ENCODE data around the gene EDEM2.

Gene EDEM2

DNA sequence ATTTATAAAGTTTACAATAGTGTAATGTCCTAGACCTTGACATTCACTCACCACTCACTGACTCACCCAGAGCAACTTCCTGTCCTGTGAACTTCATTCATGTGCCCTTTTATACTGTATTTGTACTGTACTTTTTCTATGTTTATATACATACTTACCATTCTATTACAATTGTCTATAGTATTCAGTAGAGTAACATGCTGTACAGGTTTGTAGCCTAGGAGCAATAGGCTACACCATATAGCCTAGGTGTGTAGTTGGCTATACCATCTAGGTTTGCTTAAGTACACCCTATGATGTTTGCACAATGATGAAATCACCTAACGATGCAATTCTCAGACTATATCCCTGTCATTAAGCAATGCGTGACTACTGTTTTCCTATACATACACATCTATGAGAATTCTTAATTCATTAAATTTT, 17.5 kb downstream of the EDEM2 start:
- 100% methylated on average over 1 of the region's 2 CpGs for WGBS (ENCODE audit: extremely low coverage, insufficient coverage, low lambda C conversion rate)

DNA sequence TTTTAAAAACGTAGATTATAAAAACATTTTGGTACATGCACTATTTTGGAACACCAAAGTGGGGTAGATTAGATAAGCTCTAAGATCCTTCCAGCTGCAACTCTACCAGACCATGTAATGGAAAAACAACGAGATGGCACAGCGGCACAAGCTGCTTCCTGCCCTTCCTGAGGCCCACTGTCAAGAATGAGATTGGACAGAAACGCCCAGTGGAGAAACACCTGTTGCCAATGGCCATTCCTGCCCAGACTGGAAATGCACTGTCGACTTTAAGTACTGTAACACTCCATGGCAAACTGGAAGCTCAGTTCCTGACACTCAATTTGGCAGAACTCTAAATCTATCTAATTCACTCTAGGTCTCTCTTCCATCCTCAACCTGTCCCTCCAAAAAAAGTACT, 21.4 kb downstream of the EDEM2 start:
- no peak overlapping the region for H3K56ac ChIP-seq (ENCODE audit: low read length)
- H3K23ac ChIP-seq (ENCODE audit: low read length) = no peak overlapping the region
- H3K79me1 ChIP-seq (ENCODE audit: low read length) = no peaks in the 10 kb centered on the region
- H4K8ac ChIP-seq (ENCODE audit: low read depth, low read length) = no peak overlapping the region
- no peak overlapping the region for H2BK120ac ChIP-seq (ENCODE audit: low read depth, low read length)
- no peak overlapping the region for H3K9ac ChIP-seq (ENCODE audit: low read length)
- no peak overlapping the region for H2AK5ac ChIP-seq (ENCODE audit: low read length)
- H3K18ac ChIP-seq (ENCODE audit: low read length) = no peak overlapping the region
- no peak overlapping the region for H3K4me2 ChIP-seq (ENCODE audit: low read length)
- H3K27ac ChIP-seq (ENCODE audit: low read depth, low read length) = no peak overlapping the region
- H3K4me1 ChIP-seq (ENCODE audit: control insufficient read depth, low read depth, low read length) = no peaks in the 10 kb centered on the region
- no peak overlapping the region for H3K4ac ChIP-seq (ENCODE audit: low read depth, low read length)
- H4K5ac ChIP-seq (ENCODE audit: low read length) = no peak overlapping the region
- H3K4me3 ChIP-seq (ENCODE audit: low read length) = no peak overlapping the region
- H3K79me2 ChIP-seq (ENCODE audit: control insufficient read depth, insufficient read depth, low read length) = no peaks in the 10 kb centered on the region
- H3K27me3 ChIP-seq (ENCODE audit: insufficient read depth, low read length, poor library complexity) = no peaks in the 10 kb centered on the region
- no CpG with 5 or more reads among the region's 5 CpGs for WGBS (ENCODE audit: extremely low coverage, insufficient coverage, low lambda C conversion rate)
- H3K36me3 ChIP-seq (ENCODE audit: control insufficient read depth, insufficient read depth, low read length) = no peaks in the 10 kb centered on the region
- DNase-seq = no peak
- H2BK15ac ChIP-seq (replicated peaks; ENCODE audit: low read depth) = no peak overlapping the region
- no peak overlapping the region for H2BK5ac ChIP-seq (ENCODE audit: low read length)

More for the DNA sequence above, 17.5 kb downstream of the EDEM2 start:
- H3K79me2 ChIP-seq (ENCODE audit: control insufficient read depth, insufficient read depth, low read length) = no peaks in the 10 kb centered on the region
- H3K4me3 ChIP-seq (ENCODE audit: low read length) = no peak overlapping the region
- no peak overlapping the region for H4K8ac ChIP-seq (ENCODE audit: low read depth, low read length)
- no peak overlapping the region for H3K9ac ChIP-seq (ENCODE audit: low read length)
- no peak overlapping the region for H3K4me2 ChIP-seq (ENCODE audit: low read length)
- no peak overlapping the region for H3K27ac ChIP-seq (ENCODE audit: low read depth, low read length)
- H3K27me3 ChIP-seq (ENCODE audit: insufficient read depth, low read length, poor library complexity) = no peaks in the 10 kb centered on the region
- no peak overlapping the region for H3K56ac ChIP-seq (ENCODE audit: low read length)
- H2BK15ac ChIP-seq (replicated peaks; ENCODE audit: low read depth) = no peak overlapping the region
- H3K23ac ChIP-seq (ENCODE audit: low read length) = no peak overlapping the region
- no peaks in the 10 kb centered on the region for H3K36me3 ChIP-seq (ENCODE audit: control insufficient read depth, insufficient read depth, low read length)
- H3K4ac ChIP-seq (ENCODE audit: low read depth, low read length) = no peak overlapping the region
- no peak overlapping the region for H2BK5ac ChIP-seq (ENCODE audit: low read length)
- DNase-seq = no peak
- H2BK120ac ChIP-seq (ENCODE audit: low read depth, low read length) = no peak overlapping the region
- no peak overlapping the region for H3K18ac ChIP-seq (ENCODE audit: low read length)
- no peak overlapping the region for H4K5ac ChIP-seq (ENCODE audit: low read length)
- H3K79me1 ChIP-seq (ENCODE audit: low read length) = no peaks in the 10 kb centered on the region
- H3K4me1 ChIP-seq (ENCODE audit: control insufficient read depth, low read depth, low read length) = no peaks in the 10 kb centered on the region
- H2AK5ac ChIP-seq (ENCODE audit: low read length) = no peak overlapping the region

- H2BK5ac ChIP-seq (ENCODE audit: low read length) = no peak overlapping the region
- no peak overlapping the region for H4K8ac ChIP-seq (ENCODE audit: low read depth, low read length)
- no peaks in the 10 kb centered on the region for H3K4me1 ChIP-seq (ENCODE audit: control insufficient read depth, low read depth, low read length)
- H3K4me2 ChIP-seq (ENCODE audit: low read length) = no peak overlapping the region
- no peaks in the 10 kb centered on the region for H3K27me3 ChIP-seq (ENCODE audit: insufficient read depth, low read length, poor library complexity)
- H3K23ac ChIP-seq (ENCODE audit: low read length) = no peak overlapping the region
- H3K36me3 ChIP-seq (ENCODE audit: control insufficient read depth, insufficient read depth, low read length) = no peaks in the 10 kb centered on the region
- no peak overlapping the region for H3K18ac ChIP-seq (ENCODE audit: low read length)
- H4K5ac ChIP-seq (ENCODE audit: low read length) = no peak overlapping the region
- no peak overlapping the region for H3K4me3 ChIP-seq (ENCODE audit: low read length)
- no peak overlapping the region for H2BK120ac ChIP-seq (ENCODE audit: low read depth, low read length)
- no peak overlapping the region for H3K56ac ChIP-seq (ENCODE audit: low read length)
- WGBS (ENCODE audit: extremely low coverage, insufficient coverage, low lambda C conversion rate) = no CpG with 5 or more reads among the region's 5 CpGs
- DNase-seq = no peak
- no peak overlapping the region for H3K4ac ChIP-seq (ENCODE audit: low read depth, low read length)
- H2AK5ac ChIP-seq (ENCODE audit: low read length) = no peak overlapping the region
- no peaks in the 10 kb centered on the region for H3K79me2 ChIP-seq (ENCODE audit: control insufficient read depth, insufficient read depth, low read length)
- no peak overlapping the region for H3K27ac ChIP-seq (ENCODE audit: low read depth, low read length)
- H3K79me1 ChIP-seq (ENCODE audit: low read length) = no peaks in the 10 kb centered on the region
- no peak overlapping the region for H3K9ac ChIP-seq (ENCODE audit: low read length)
- H2BK15ac ChIP-seq (replicated peaks; ENCODE audit: low read depth) = no peak overlapping the region
Observed at GRCh38 chr20:35122756-35123405, 24.3 kb downstream of the EDEM2 start.

- Histone ChIP-seq H3K56ac (ENCODE audit: low read length) (no peak overlapping the region), H3K79me1 (ENCODE audit: low read length) (no peaks in the 10 kb centered on the region), H3K23ac (ENCODE audit: low read length) (no peak overlapping the region), H3K4me2 (ENCODE audit: low read length) (no peak overlapping the region), H3K4ac (ENCODE audit: low read depth, low read length) (no peak overlapping the region), H3K27me3 (ENCODE audit: insufficient read depth, low read length, poor library complexity) (no peaks in the 10 kb centered on the region), H4K8ac (ENCODE audit: low read depth, low read length) (no peak overlapping the region), H3K36me3 (ENCODE audit: control insufficient read depth, insufficient read depth, low read length) (no peaks in the 10 kb centered on the region), H2BK15ac (replicated peaks; ENCODE audit: low read depth) (no peak overlapping the region), H3K27ac (ENCODE audit: low read depth, low read length) (no peak overlapping the region), H2BK120ac (ENCODE audit: low read depth, low read length) (no peak overlapping the region), H3K79me2 (ENCODE audit: control insufficient read depth, insufficient read depth, low read length) (no peaks in the 10 kb centered on the region), H3K4me3 (ENCODE audit: low read length) (no peak overlapping the region), H3K18ac (ENCODE audit: low read length) (no peak overlapping the region), H2AK5ac (ENCODE audit: low read length) (no peak overlapping the region), H3K9ac (ENCODE audit: low read length) (no peak overlapping the region), H2BK5ac (ENCODE audit: low read length) (no peak overlapping the region), H3K4me1 (ENCODE audit: control insufficient read depth, low read depth, low read length) (no peaks in the 10 kb centered on the region), H4K5ac (ENCODE audit: low read length) (no peak overlapping the region)
- DNase-seq = no peak
- WGBS (ENCODE audit: extremely low coverage, insufficient coverage, low lambda C conversion rate) = no CpG with 5 or more reads among the region's 7 CpGs
Observed at GRCh38 chr20:35121186-35121585, 25.9 kb downstream of the EDEM2 start.

GRCh38 chr20:35120012-35120701, 27.0 kb downstream of the EDEM2 start:
- Histone ChIP-seq H3K18ac (ENCODE audit: low read length) (no peak overlapping the region), H3K27me3 (ENCODE audit: insufficient read depth, low read length, poor library complexity) (no peaks in the 10 kb centered on the region), H4K8ac (ENCODE audit: low read depth, low read length) (no peak overlapping the region), H3K27ac (ENCODE audit: low read depth, low read length) (no peak overlapping the region), H3K9ac (ENCODE audit: low read length) (no peak overlapping the region), H2AK5ac (ENCODE audit: low read length) (no peak overlapping the region), H3K36me3 (ENCODE audit: control insufficient read depth, insufficient read depth, low read length) (no peaks in the 10 kb centered on the region), H3K79me1 (ENCODE audit: low read length) (no peaks in the 10 kb centered on the region), H2BK5ac (ENCODE audit: low read length) (no peak overlapping the region), H3K4me1 (ENCODE audit: control insufficient read depth, low read depth, low read length) (no peaks in the 10 kb centered on the region), H2BK15ac (replicated peaks; ENCODE audit: low read depth) (no peak overlapping the region), H3K79me2 (ENCODE audit: control insufficient read depth, insufficient read depth, low read length) (no peaks in the 10 kb centered on the region), H4K5ac (ENCODE audit: low read length) (no peak overlapping the region), H3K4ac (ENCODE audit: low read depth, low read length) (no peak overlapping the region), H3K4me2 (ENCODE audit: low read length) (no peak overlapping the region), H2BK120ac (ENCODE audit: low read depth, low read length) (no peak overlapping the region), H3K4me3 (ENCODE audit: low read length) (no peak overlapping the region), H3K56ac (ENCODE audit: low read length) (no peak overlapping the region), H3K23ac (ENCODE audit: low read length) (no peak overlapping the region)
- DNase-seq = no peak
- WGBS (ENCODE audit: extremely low coverage, insufficient coverage, low lambda C conversion rate) = no CpG with 5 or more reads among the region's 8 CpGs

Measured in mesendoderm (in vitro differentiated cells).